Bronchial epithelial cell (primary cell): Measurements from ENCODE around the gene NRXN3. TPM values are rescaled to one million over a fixed set of nuclear protein-coding genes. Genes with fewer than 3 reads are reported as not detected.

Experiments used
- DNase-seq: peaks from one replicate; pipeline ENCODE4 v3.0.0-alpha.2; 2010; ENCODE audit warnings: low read depth
- FAIRE-seq: peaks from 2 replicates; lab custom pipeline; 2011; peaks lifted over from hg19 to GRCh38; lab: Jason Lieb, UNC
- H3K27me3 ChIP-seq: 2 replicates; pipeline ENCODE4 v1.5.1; 2011; ENCODE audit warnings: low read length; ENCODE audit not compliant: control insufficient read depth, insufficient read depth
- H3K36me3 ChIP-seq: 2 replicates; pipeline ENCODE4 v1.5.1; 2011; ENCODE audit warnings: low read length; ENCODE audit not compliant: control insufficient read depth, insufficient read depth
- H3K4me3 ChIP-seq: 2 replicates; pipeline ENCODE4 v1.5.1; 2011; ENCODE audit warnings: mild to moderate bottlenecking, low read depth, low read length, control low read depth
- CTCF ChIP-seq: IDR thresholded peaks from 2 replicates; pipeline ENCODE4 v1.5.1; 2011; ENCODE audit warnings: mild to moderate bottlenecking, moderate library complexity, low read length, control low read depth, inconsistent platforms; ENCODE audit not compliant: insufficient read depth, severe bottlenecking
- total RNA-seq: library from RNA; depleted of rRNA; stranded (reverse); fragments of >200 nt; gene quantifications from 2 replicates; pipeline ENCODE4 v1.2.1, GENCODE V29; 2014

NRXN3 gene
- total RNA-seq, 1 donor from 2014 or later = under 0.01 TPM

GRCh38 chr14:78325911-78326310 is 155.7 kb downstream of the NRXN3 start:
- H3K4me3 ChIP-seq = no peak overlapping the region
- DNase-seq (no peak), FAIRE-seq (no peak)
- TF ChIP-seq CTCF = no peak
- peaks cover 2% of the 10 kb centered on the region for H3K27me3 ChIP-seq
- no peaks in the 10 kb centered on the region for H3K36me3 ChIP-seq

- Histone ChIP-seq H3K36me3 (no peaks in the 10 kb centered on the region), H3K4me3 (no peak overlapping the region), H3K27me3 (no peaks in the 10 kb centered on the region)
- TF ChIP-seq CTCF = no peak
- FAIRE-seq (no peak), DNase-seq (peak; percentile 55)
These were observed 157.5 kb downstream of the NRXN3 start for GRCh38 chr14:78327426-78328221.

- Histone ChIP-seq H3K36me3 (no peaks in the 10 kb centered on the region), H3K27me3 (no peaks in the 10 kb centered on the region), H3K4me3 (no peak overlapping the region)
- DNase-seq = no peak
- TF ChIP-seq CTCF = no peak
- no peak for FAIRE-seq
These were observed 159.2 kb downstream of the NRXN3 start for GRCh38 chr14:78329371-78329770.

GRCh38 chr14:78335531-78335930 is 165.4 kb downstream of the NRXN3 start:
- no peak overlapping the region for H3K4me3 ChIP-seq
- no peak for FAIRE-seq
- H3K36me3 ChIP-seq = no peaks in the 10 kb centered on the region
- DNase-seq = no peak
- TF ChIP-seq CTCF = no peak
- no peaks in the 10 kb centered on the region for H3K27me3 ChIP-seq

GRCh38 chr14:78340250-78340649 is 170.1 kb downstream of the NRXN3 start:
- FAIRE-seq = no peak
- no peak for TF ChIP-seq CTCF
- peak; percentile 75 for DNase-seq
- H3K27me3 ChIP-seq = no peaks in the 10 kb centered on the region
- no peak overlapping the region for H3K4me3 ChIP-seq
- no peaks in the 10 kb centered on the region for H3K36me3 ChIP-seq
